ENCODE results near the gene SLIT3. TPM values are rescaled to one million over a fixed set of nuclear protein-coding genes. Genes with fewer than 3 reads are reported as not detected.

Gene SLIT3
- polyA plus RNA-seq, 1 of the 3 experiments (the other 2 are of a cell fraction), result 119 TPM

- Histone ChIP-seq H3K9me2 (no peaks in the 10 kb centered on the region), H3K27ac (ENCODE audit: low read depth in 2 of 2, low read length in 1 of 2) (no peak overlapping the region; a peak in 1 of 4 replicates), H2AFZ (ENCODE audit: low read depth) (no peak overlapping the region), H3K4me1 (ENCODE audit: control insufficient read depth in 1 of 2, insufficient read depth in 2 of 2, low read depth in 1 of 2, low read length in 1 of 2) (peaks cover 0 to 12% of the 10 kb centered on the region in 2 experiments; a peak in 1 of 4 replicates), H3K4me2 (no peak overlapping the region), H3K9me3 (no peaks in the 10 kb centered on the region), H3K27me3 (ENCODE audit: insufficient read depth) (no peaks in the 10 kb centered on the region), H3K36me3 (replicated peaks in 1 of 2; ENCODE audit: control insufficient read depth in 1 of 2, insufficient read depth in 2 of 2, low read length in 1 of 2) (peaks cover 29 to 64% of the 10 kb centered on the region in 2 experiments), H3K4me3 (ENCODE audit: low read depth in 2 of 2, low read length in 1 of 2) (no peak overlapping the region), H4K20me1 (ENCODE audit: insufficient read depth) (no peaks in the 10 kb centered on the region), H3K79me2 (ENCODE audit: insufficient read depth) (no peaks in the 10 kb centered on the region), H3F3A (replicated peaks; ENCODE audit: insufficient read depth) (no peaks in the 10 kb centered on the region), H3K9ac (no peak overlapping the region)
- TF ChIP-seq ZBTB33 (IDR thresholded peaks at IDR 0.05; ENCODE audit: borderline replicate concordance, low read depth) (no peak), EP300 (IDR thresholded peaks at IDR 0.05; ENCODE audit: borderline replicate concordance in 1 of 2, low read depth in 1 of 2, low read length in 1 of 2) (no peak), RXRA (IDR thresholded peaks at IDR 0.05; ENCODE audit: borderline replicate concordance, low read depth) (no peak), FOXM1 (IDR thresholded peaks at IDR 0.05; ENCODE audit: low read depth) (no peak), NRF1 (IDR thresholded peaks at IDR 0.05; ENCODE audit: low read depth, low read length) (no peak), TCF12 (IDR thresholded peaks at IDR 0.05) (no peak), SMC3 (IDR thresholded peaks at IDR 0.05; ENCODE audit: low read depth, low read length) (no peak), RCOR1 (IDR thresholded peaks at IDR 0.05; ENCODE audit: low read length) (no peak), MXI1 (IDR thresholded peaks at IDR 0.05; ENCODE audit: low read depth, low read length) (no peak), RFX5 (IDR thresholded peaks at IDR 0.05; ENCODE audit: low read length) (no peak), PBX3 (IDR thresholded peaks at IDR 0.05) (no peak), MEF2A (IDR thresholded peaks at IDR 0.05; ENCODE audit: borderline replicate concordance, low read depth) (no peak), CTCF (IDR thresholded peaks at IDR 0.05) (no peak), GATA2 (CRISPR knock-in tag; IDR thresholded peaks at IDR 0.05) (no peak), USF2 (IDR thresholded peaks at IDR 0.05; ENCODE audit: borderline replicate concordance, low read depth, low read length) (no peak), POLR2AphosphoS5 (IDR thresholded peaks at IDR 0.05; ENCODE audit: low read depth, low read length) (no peak), RAD21 (IDR thresholded peaks at IDR 0.05; ENCODE audit: low read length) (no peak), FOSL2 (IDR thresholded peaks at IDR 0.05; ENCODE audit: borderline replicate concordance, low read depth) (no peak), NFIC (IDR thresholded peaks at IDR 0.05; ENCODE audit: borderline replicate concordance) (no peak), REST (IDR thresholded peaks at IDR 0.05; ENCODE audit: low read depth, low read length) (no peak)
- CTCF ChIA-PET, result interaction anchor here (0.8 kb wide), 1 partner anchor 19 kb away, joined by 3 read pairs; no protein-coding TSS in a partner anchor
- WGBS (ENCODE audit: low lambda C conversion rate), result 91% methylated on average over 5 of the region's 5 CpGs
- POLR2A ChIA-PET, result no interaction called here
- DNase-seq, result no peak
Observed at GRCh38 chr5:168721002-168721753, 579.8 kb downstream of the SLIT3 start.

Data from SK-N-SH (cell line).